Sigmoid colon (tissue), 4 donors: Measurements from ENCODE around the gene ADD2.

Experiments used
- CTCF ChIP-seq, 4 experiments: fragments of 450-650 bp in 3 of 4; fragments of 200-600 bp in 1 of 4; IDR thresholded peaks; one replicate each; pipeline ENCODE4 v1.5.1; 2016 to 2019; ENCODE audit warnings: antibody characterized with exemption in 4 of 4, mild to moderate bottlenecking in 3 of 4, moderate library complexity in 2 of 4
- POLR2A ChIP-seq, 2 donors: fragments of 450-650 bp; IDR thresholded peaks; one replicate each; pipeline ENCODE4 v1.6.1; 2016; ENCODE audit warnings: antibody characterized with exemption in 2 of 2, mild to moderate bottlenecking in 2 of 2, moderate library complexity in 2 of 2
- POLR2AphosphoS5 ChIP-seq, 4 donors: sonication (generic); formaldehyde crosslinking; IDR thresholded peaks; one replicate each; pipeline ENCODE4 v1.6.1; 2017; ENCODE audit warnings: antibody characterized with exemption in 4 of 4

GRCh38 chr2:70690846-70691245 is 77.2 kb downstream of the ADD2 start:
- TF ChIP-seq POLR2AphosphoS5 (IDR thresholded peaks at IDR 0.05) (no peak), CTCF (IDR thresholded peaks at IDR 0.05) (no peak), POLR2A (IDR thresholded peaks at IDR 0.05) (no peak)
